Measurements from ENCODE around the gene WTAP. TPM values are rescaled to one million over a fixed set of nuclear protein-coding genes. Genes with fewer than 3 reads are reported as not detected.
"Not testable (repeated sequence)": the region's sequence is repeated elsewhere in the genome, so short reads cannot be mapped to it uniquely, and the experiment has no call there.

The WTAP gene
- total RNA-seq, 1 donor from 2014 or later = 126 TPM

GRCh38 chr6:159726255-159726917, 920 bp upstream of the WTAP start:
- DNase-seq (ENCODE audit: low read depth, low spot score) = no peak
- H3K36me3 Mint-ChIP-seq (ENCODE audit: low read depth) = peaks cover 9% of the 10 kb centered on the region
- TF ChIP-seq CTCF (conservative IDR thresholded peaks at IDR 0.05) = no peak
- no peaks in the 10 kb centered on the region for H3K9me3 Mint-ChIP-seq
- H3K27me3 Mint-ChIP-seq (ENCODE audit: low read depth) = no peaks in the 10 kb centered on the region
- peak overlapping the region; percentile 99 for H3K27ac Mint-ChIP-seq (ENCODE audit: unreplicated experiment)
- H3K4me3 Mint-ChIP-seq = peak overlapping the region; percentile 98
- peaks cover 42% of the 10 kb centered on the region for H3K4me1 Mint-ChIP-seq

- no peaks in the 10 kb centered on the region for H3K9me3 Mint-ChIP-seq
- H3K36me3 Mint-ChIP-seq (ENCODE audit: low read depth) = peaks cover 5% of the 10 kb centered on the region
- peak overlapping the region; percentile 94 for H3K27ac Mint-ChIP-seq (ENCODE audit: unreplicated experiment)
- peaks cover 48% of the 10 kb centered on the region for H3K4me1 Mint-ChIP-seq
- H3K27me3 Mint-ChIP-seq (ENCODE audit: low read depth) = no peaks in the 10 kb centered on the region
- H3K4me3 Mint-ChIP-seq = peak overlapping the region; percentile 89
- DNase-seq (ENCODE audit: low read depth, low spot score) = no peak
- TF ChIP-seq CTCF (conservative IDR thresholded peaks at IDR 0.05) = no peak
Observed at GRCh38 chr6:159727717-159728445, 575 bp downstream of the WTAP start.

GRCh38 chr6:159728531-159728964, 1.2 kb downstream of the WTAP start:
- Mint-ChIP-seq H3K4me1 (peaks cover 49% of the 10 kb centered on the region), H3K27ac (ENCODE audit: unreplicated experiment) (peak overlapping the region; percentile 94), H3K4me3 (peak overlapping the region; percentile 89), H3K9me3 (no peaks in the 10 kb centered on the region), H3K36me3 (ENCODE audit: low read depth) (no peaks in the 10 kb centered on the region), H3K27me3 (ENCODE audit: low read depth) (no peaks in the 10 kb centered on the region)
- DNase-seq (ENCODE audit: low read depth, low spot score) = no peak
- TF ChIP-seq CTCF (conservative IDR thresholded peaks at IDR 0.05) = no peak

GRCh38 chr6:159729598-159730331, 2.5 kb downstream of the WTAP start:
- no peak for TF ChIP-seq CTCF (conservative IDR thresholded peaks at IDR 0.05)
- peak overlapping the region; percentile 89 for H3K4me3 Mint-ChIP-seq
- no peak for DNase-seq (ENCODE audit: low read depth, low spot score)
- no peaks in the 10 kb centered on the region for H3K36me3 Mint-ChIP-seq (ENCODE audit: low read depth)
- H3K9me3 Mint-ChIP-seq = no peaks in the 10 kb centered on the region
- no peak overlapping the region for H3K27ac Mint-ChIP-seq (ENCODE audit: unreplicated experiment)
- H3K4me1 Mint-ChIP-seq = peaks cover 49% of the 10 kb centered on the region
- no peaks in the 10 kb centered on the region for H3K27me3 Mint-ChIP-seq (ENCODE audit: low read depth)

GRCh38 chr6:159730332-159730676, 3.0 kb downstream of the WTAP start:
- peak overlapping the region; percentile 72 for H3K4me3 Mint-ChIP-seq
- TF ChIP-seq CTCF (conservative IDR thresholded peaks at IDR 0.05) = no peak
- H3K4me1 Mint-ChIP-seq = peaks cover 49% of the 10 kb centered on the region
- DNase-seq (ENCODE audit: low read depth, low spot score) = no peak
- H3K36me3 Mint-ChIP-seq (ENCODE audit: low read depth) = no peaks in the 10 kb centered on the region
- no peak overlapping the region for H3K27ac Mint-ChIP-seq (ENCODE audit: unreplicated experiment)
- H3K9me3 Mint-ChIP-seq = no peaks in the 10 kb centered on the region
- H3K27me3 Mint-ChIP-seq (ENCODE audit: low read depth) = no peaks in the 10 kb centered on the region

- DNase-seq (ENCODE audit: low read depth, low spot score); H3K27me3 Mint-ChIP-seq (ENCODE audit: low read depth); H3K9me3 Mint-ChIP-seq; H3K27ac Mint-ChIP-seq (ENCODE audit: unreplicated experiment); H3K36me3 Mint-ChIP-seq (ENCODE audit: low read depth): not testable (repeated sequence)
- H3K4me3 Mint-ChIP-seq = peak overlapping the region; percentile 56
- peaks cover 38% of the 10 kb centered on the region for H3K4me1 Mint-ChIP-seq
Observed at GRCh38 chr6:159732550-159732949, 5.2 kb downstream of the WTAP start.

- H3K4me3 Mint-ChIP-seq; H3K27me3 Mint-ChIP-seq (ENCODE audit: low read depth); H3K27ac Mint-ChIP-seq (ENCODE audit: unreplicated experiment); H3K9me3 Mint-ChIP-seq; DNase-seq (ENCODE audit: low read depth, low spot score); H3K36me3 Mint-ChIP-seq (ENCODE audit: low read depth): not testable (repeated sequence)
- H3K4me1 Mint-ChIP-seq = peaks cover 34% of the 10 kb centered on the region
Observed at GRCh38 chr6:159733395-159733794, 6.1 kb downstream of the WTAP start.

Measured in neural crest cell (in vitro differentiated cells).